HG03342 (cell line): Measurements from ENCODE around the gene DTNA.
"Not testable (repeated sequence)": the region's sequence is repeated elsewhere in the genome, so short reads cannot be mapped to it uniquely, and the experiment has no call there.

Experiments
- ATAC-seq: cut with Tn5 transposase; IDR thresholded peaks from one replicate; pipeline ENCODE4 v1.9.1; 2021; ENCODE audit warnings: mild to moderate bottlenecking, moderate library complexity; ENCODE audit not compliant: unreplicated experiment

DTNA gene

GRCh38 chr18:34887881-34888580 lies 177.9 kb downstream of the DTNA start:
- no peak for ATAC-seq

- ATAC-seq = no peak
Measured at GRCh38 chr18:34890486-34891085, 180.5 kb downstream of the DTNA start.

GRCh38 chr18:34892379-34892778 lies 182.3 kb downstream of the DTNA start:
- ATAC-seq = no peak

GRCh38 chr18:34893239-34893638 lies 183.1 kb downstream of the DTNA start:
- ATAC-seq = no peak

- ATAC-seq = no peak
Measured at GRCh38 chr18:34901299-34901698, 191.2 kb downstream of the DTNA start.

GRCh38 chr18:34904994-34905393 lies 194.9 kb downstream of the DTNA start:
- no peak for ATAC-seq

GRCh38 chr18:34906985-34907384 lies 196.9 kb downstream of the DTNA start:
- ATAC-seq = not testable (repeated sequence)

- no peak for ATAC-seq
Measured at GRCh38 chr18:34909637-34910364, 199.7 kb downstream of the DTNA start.

GRCh38 chr18:34911081-34911480 lies 201.0 kb downstream of the DTNA start:
- no peak for ATAC-seq

- no peak for ATAC-seq
Measured at GRCh38 chr18:34911661-34912384, 201.7 kb downstream of the DTNA start.

- ATAC-seq = no peak
Measured at GRCh38 chr18:34913837-34914661, 204.0 kb downstream of the DTNA start.

- ATAC-seq = no peak
Measured at GRCh38 chr18:34915046-34915445, 204.9 kb downstream of the DTNA start.

GRCh38 chr18:34916539-34916938 lies 206.4 kb downstream of the DTNA start:
- not testable (repeated sequence) for ATAC-seq

GRCh38 chr18:34918856-34919255 lies 208.8 kb downstream of the DTNA start:
- ATAC-seq = no peak

- no peak for ATAC-seq
Measured at GRCh38 chr18:34921226-34921625, 211.1 kb downstream of the DTNA start.

GRCh38 chr18:34921811-34922385 lies 211.8 kb downstream of the DTNA start:
- ATAC-seq = no peak

- not testable (repeated sequence) for ATAC-seq
Measured at GRCh38 chr18:34922594-34922993, 212.5 kb downstream of the DTNA start.

GRCh38 chr18:34923911-34924310 lies 213.8 kb downstream of the DTNA start:
- no peak for ATAC-seq

GRCh38 chr18:34926683-34927082 lies 216.6 kb downstream of the DTNA start:
- ATAC-seq = no peak

- no peak for ATAC-seq
Measured at GRCh38 chr18:34928088-34928753, 218.1 kb downstream of the DTNA start.
